Measurements from ENCODE around the gene GAS7.

DNA sequence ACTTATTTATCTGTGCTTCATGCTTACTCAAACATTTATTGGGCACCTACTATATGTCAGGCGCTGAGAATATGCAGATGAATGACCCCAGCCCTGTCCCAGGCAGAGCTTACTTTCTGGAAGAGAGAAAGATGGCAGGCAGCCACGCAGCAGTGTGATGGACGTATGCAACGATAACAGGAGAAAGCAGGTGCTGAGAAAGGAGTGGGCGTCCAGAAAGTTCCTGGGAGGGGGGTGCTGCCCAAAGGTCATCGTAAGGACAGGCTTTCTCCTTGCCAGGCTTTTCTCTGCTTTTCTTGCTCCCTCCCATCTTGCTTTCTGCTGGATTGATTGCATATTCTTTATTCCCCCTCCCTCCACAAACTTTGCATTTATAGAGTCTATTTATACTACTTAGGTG, 124.5 kb downstream of the GAS7 start:
- TF ChIP-seq, protein P1, sequence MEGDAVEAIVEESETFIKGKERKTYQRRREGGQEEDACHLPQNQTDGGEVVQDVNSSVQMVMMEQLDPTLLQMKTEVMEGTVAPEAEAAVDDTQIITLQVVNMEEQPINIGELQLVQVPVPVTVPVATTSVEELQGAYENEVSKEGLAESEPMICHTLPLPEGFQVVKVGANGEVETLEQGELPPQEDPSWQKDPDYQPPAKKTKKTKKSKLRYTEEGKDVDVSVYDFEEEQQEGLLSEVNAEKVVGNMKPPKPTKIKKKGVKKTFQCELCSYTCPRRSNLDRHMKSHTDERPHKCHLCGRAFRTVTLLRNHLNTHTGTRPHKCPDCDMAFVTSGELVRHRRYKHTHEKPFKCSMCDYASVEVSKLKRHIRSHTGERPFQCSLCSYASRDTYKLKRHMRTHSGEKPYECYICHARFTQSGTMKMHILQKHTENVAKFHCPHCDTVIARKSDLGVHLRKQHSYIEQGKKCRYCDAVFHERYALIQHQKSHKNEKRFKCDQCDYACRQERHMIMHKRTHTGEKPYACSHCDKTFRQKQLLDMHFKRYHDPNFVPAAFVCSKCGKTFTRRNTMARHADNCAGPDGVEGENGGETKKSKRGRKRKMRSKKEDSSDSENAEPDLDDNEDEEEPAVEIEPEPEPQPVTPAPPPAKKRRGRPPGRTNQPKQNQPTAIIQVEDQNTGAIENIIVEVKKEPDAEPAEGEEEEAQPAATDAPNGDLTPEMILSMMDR (IDR thresholded peaks at IDR 0.05), result no peak
- TF ChIP-seq POLR2AphosphoS5 (IDR thresholded peaks at IDR 0.05), result no peak
- TF ChIP-seq POLR2A (IDR thresholded peaks at IDR 0.05), result no peak
